BJ (cell line): ENCODE results near the gene WT1. TPM values are rescaled to one million over a fixed set of nuclear protein-coding genes. Genes with fewer than 3 reads are reported as not detected.

Experiments
- CTCF ChIA-PET: fragments of 350-600 bp; formaldehyde crosslinking; extraction: SDS; loops from one replicate; lab custom pipeline; 2021; ENCODE audit warnings: antibody characterized with exemption, inconsistent platforms; lab: Yijun Ruan, JAX
- POLR2A ChIA-PET: fragments of 300-600 bp; sonication (Branson Sonifier 250); formaldehyde crosslinking; extraction: SDS; loops from one replicate; lab custom pipeline; 2021; ENCODE audit warnings: antibody characterized with exemption; lab: Charles Lee
- DNase-seq: peaks from one replicate; pipeline ENCODE4 v3.0.0-alpha.2; 2011; ENCODE audit warnings: low read depth
- H3K27me3 ChIP-seq: 2 replicates; pipeline ENCODE4 v1.6.0; 2011; ENCODE audit warnings: low read length; ENCODE audit not compliant: control insufficient read depth, insufficient read depth
- H3K36me3 ChIP-seq: 2 replicates; pipeline ENCODE4 v1.5.1; 2011; ENCODE audit warnings: low read length; ENCODE audit not compliant: control insufficient read depth, insufficient read depth
- H3K4me3 ChIP-seq: 2 replicates; pipeline ENCODE4 v1.5.1; 2011; ENCODE audit warnings: low read depth, mild to moderate bottlenecking, control low read depth, low read length
- CTCF ChIP-seq: IDR thresholded peaks from 2 replicates; pipeline ENCODE4 v1.5.1; 2011; ENCODE audit warnings: low read depth, mild to moderate bottlenecking, control low read depth, inconsistent platforms, low read length, moderate library complexity; ENCODE audit not compliant: insufficient read depth
- polyA plus RNA-seq: library from polyadenylated mRNA; depleted of rRNA; stranded (reverse); fragments of >200 nt; gene quantifications from 2 replicates; pipeline ENCODE4 v1.2.3, GENCODE V29; 2011

The WT1 gene
- polyA plus RNA-seq, 1 experiment = not detected

GRCh38 chr11:32390712-32391111 is 44.6 kb downstream of the WT1 start:
- POLR2A ChIA-PET = no interaction called here
- H3K27me3 ChIP-seq = no peaks in the 10 kb centered on the region
- DNase-seq = no peak
- TF ChIP-seq CTCF = no peak
- H3K4me3 ChIP-seq = no peak overlapping the region
- CTCF ChIA-PET = no interaction called here
- no peaks in the 10 kb centered on the region for H3K36me3 ChIP-seq

GRCh38 chr11:32388871-32389770 is 46.2 kb downstream of the WT1 start:
- no peak for DNase-seq
- Histone ChIP-seq H3K4me3 (no peak overlapping the region), H3K36me3 (no peaks in the 10 kb centered on the region), H3K27me3 (no peaks in the 10 kb centered on the region; the same call in 1 of the 2 replicates)
- POLR2A ChIA-PET = no interaction called here
- CTCF ChIA-PET = no interaction called here
- TF ChIP-seq CTCF = no peak

GRCh38 chr11:32388365-32388764 is 47.0 kb downstream of the WT1 start:
- no peaks in the 10 kb centered on the region for H3K36me3 ChIP-seq
- H3K27me3 ChIP-seq = no peaks in the 10 kb centered on the region; the same call in 1 of the 2 replicates
- H3K4me3 ChIP-seq = no peak overlapping the region
- CTCF ChIA-PET = no interaction called here
- POLR2A ChIA-PET = no interaction called here
- no peak for DNase-seq
- TF ChIP-seq CTCF = no peak

- no peak for TF ChIP-seq CTCF
- Histone ChIP-seq H3K36me3 (no peaks in the 10 kb centered on the region), H3K4me3 (no peak overlapping the region), H3K27me3 (no peaks in the 10 kb centered on the region; the same call in 1 of the 2 replicates)
- ChIA-PET POLR2A (no interaction called here), CTCF (no interaction called here)
- no peak for DNase-seq
Measured at GRCh38 chr11:32387411-32387810, 47.9 kb downstream of the WT1 start.

GRCh38 chr11:32386770-32387377 is 48.5 kb downstream of the WT1 start:
- POLR2A ChIA-PET = no interaction called here
- no peak for DNase-seq
- no peaks in the 10 kb centered on the region; the same call in 1 of the 2 replicates for H3K27me3 ChIP-seq
- CTCF ChIA-PET = no interaction called here
- H3K4me3 ChIP-seq = no peak overlapping the region
- TF ChIP-seq CTCF = no peak
- no peaks in the 10 kb centered on the region for H3K36me3 ChIP-seq
